ENCODE results near the gene ZNF865. TPM values are rescaled to one million over a fixed set of nuclear protein-coding genes. Genes with fewer than 3 reads are reported as not detected.

Gene ZNF865
- total RNA-seq, 5 donors from 2014 or later (not counting 1 experiment from before 2014, with no cell fraction given) = 16.3 to 29.4 (median 27.3) TPM

GRCh38 chr19:55650602-55651230 is 45.3 kb downstream of the ZNF865 start:
- ATAC-seq (replicated peaks in 1 of 4) (no peak), DNase-seq (no peak)
- Mint-ChIP-seq H3K36me3 (no peaks in the 10 kb centered on the region), H3K4me3 (peak overlapping the region in 2 of 3 donors; percentile 47 to 82), H3K27ac (peak overlapping the region in 1 of 2 donors; percentile 24), H3K27me3 (no peaks in the 10 kb centered on the region), H3K9me3 (no peaks in the 10 kb centered on the region), H3K4me1 (peaks cover 31 to 37% (median 37%) of the 10 kb centered on the region in 3 donors)
- Histone ChIP-seq H3K9me3 (no peaks in the 10 kb centered on the region), H3K4me1 (ENCODE audit: control insufficient read depth in 1 of 2, extremely low read depth in 1 of 2, insufficient read depth in 2 of 2, low read length in 2 of 2) (peaks cover 2 to 39% of the 10 kb centered on the region in 2 experiments), H3K4me3 (ENCODE audit: control insufficient read depth in 1 of 2, extremely low read depth in 1 of 2, low read length in 1 of 2) (no peak overlapping the region), H3K27ac (ENCODE audit: low read length) (no peak overlapping the region), H3K36me3 (ENCODE audit: control insufficient read depth in 2 of 2, extremely low read depth in 1 of 2, insufficient read depth in 1 of 2, low read length in 1 of 2) (no peaks in the 10 kb centered on the region), H3K27me3 (replicated peaks in 1 of 2; ENCODE audit: control insufficient read depth in 2 of 2, extremely low read depth in 1 of 2, insufficient read depth in 2 of 2, low read length in 1 of 2) (peaks cover 0 to 11% of the 10 kb centered on the region in 2 experiments)
- 97% methylated on average over 11 of the region's 17 CpGs for WGBS (ENCODE audit: insufficient coverage)
- ChIA-PET POLR2A (no interaction called here), CTCF (interaction anchor here in 1 of 2 donors (1.0 kb wide), 1 partner anchor 18 kb away, joined by 4 read pairs; no protein-coding TSS in a partner anchor)

- Histone ChIP-seq H3K4me1 (ENCODE audit: control insufficient read depth in 1 of 2, extremely low read depth in 1 of 2, insufficient read depth in 2 of 2, low read length in 2 of 2) (peaks cover 4 to 45% of the 10 kb centered on the region in 2 experiments), H3K36me3 (ENCODE audit: control insufficient read depth in 2 of 2, extremely low read depth in 1 of 2, insufficient read depth in 1 of 2, low read length in 1 of 2) (no peaks in the 10 kb centered on the region), H3K9me3 (no peaks in the 10 kb centered on the region), H3K4me3 (ENCODE audit: control insufficient read depth in 1 of 2, extremely low read depth in 1 of 2, low read length in 1 of 2) (no peak overlapping the region), H3K27me3 (replicated peaks in 1 of 2; ENCODE audit: control insufficient read depth in 2 of 2, extremely low read depth in 1 of 2, insufficient read depth in 2 of 2, low read length in 1 of 2) (peaks cover 0 to 11% of the 10 kb centered on the region in 2 experiments), H3K27ac (ENCODE audit: low read length) (no peak overlapping the region)
- CTCF ChIA-PET = no interaction called here
- peaks cover 35 to 42% (median 42%) of the 10 kb centered on the region in 3 donors for H3K4me1 Mint-ChIP-seq
- H3K27ac Mint-ChIP-seq = no peak overlapping the region
- ATAC-seq (replicated peaks in 1 of 4) = no peak
- H3K9me3 Mint-ChIP-seq = no peaks in the 10 kb centered on the region
- H3K36me3 Mint-ChIP-seq = peaks cover 4% of the 10 kb centered on the region
- no peak for DNase-seq
- WGBS (ENCODE audit: insufficient coverage) = 100% methylated on average over 4 of the region's 18 CpGs
- peak overlapping the region in 1 of 3 donors; percentile 82 for H3K4me3 Mint-ChIP-seq
- POLR2A ChIA-PET = no interaction called here
- H3K27me3 Mint-ChIP-seq = no peaks in the 10 kb centered on the region
Observed at GRCh38 chr19:55651236-55651635, 45.8 kb downstream of the ZNF865 start.

GRCh38 chr19:55652311-55653128 is 47.1 kb downstream of the ZNF865 start:
- WGBS (ENCODE audit: insufficient coverage) = 93% methylated on average over 49 of the region's 71 CpGs
- Histone ChIP-seq H3K27ac (ENCODE audit: low read length) (no peak overlapping the region), H3K4me3 (ENCODE audit: control insufficient read depth in 1 of 2, extremely low read depth in 1 of 2, low read length in 1 of 2) (no peak overlapping the region), H3K27me3 (replicated peaks in 1 of 2; ENCODE audit: control insufficient read depth in 2 of 2, extremely low read depth in 1 of 2, insufficient read depth in 2 of 2, low read length in 1 of 2) (peaks cover 0 to 11% of the 10 kb centered on the region in 2 experiments), H3K9me3 (no peaks in the 10 kb centered on the region), H3K4me1 (ENCODE audit: control insufficient read depth in 1 of 2, extremely low read depth in 1 of 2, insufficient read depth in 2 of 2, low read length in 2 of 2) (peaks cover 16 to 49% of the 10 kb centered on the region in 2 experiments), H3K36me3 (ENCODE audit: control insufficient read depth in 2 of 2, extremely low read depth in 1 of 2, insufficient read depth in 1 of 2, low read length in 1 of 2) (peaks cover 0 to 3% of the 10 kb centered on the region in 2 donors)
- DNase-seq = peak in 2 of 35 experiments; percentile 19 to 34
- Mint-ChIP-seq H3K27me3 (no peaks in the 10 kb centered on the region), H3K4me3 (peak overlapping the region in 2 of 3 donors; percentile 28 to 30), H3K27ac (peak overlapping the region in 1 of 2 donors; percentile 11), H3K36me3 (peaks cover 5% of the 10 kb centered on the region), H3K4me1 (peaks cover 42 to 50% (median 47%) of the 10 kb centered on the region in 3 donors), H3K9me3 (no peaks in the 10 kb centered on the region)
- no peak for ATAC-seq (replicated peaks in 1 of 4)
- CTCF ChIA-PET = interaction anchor here (0.5 to 0.9 kb wide), 11 partner anchors 8 to 1554 kb away, joined by 3 to 12 read pairs (median 4); no protein-coding TSS in a partner anchor
- POLR2A ChIA-PET = no interaction called here

- ChIA-PET CTCF (interaction anchor here (0.7 to 1.5 kb wide), 19 partner anchors 9 to 1517 kb away, joined by 3 to 19 read pairs (median 4); partner anchors contain the start of genes CNOT3 (in 1 of the 2), FIZ1 (in 1 of the 2), MBOAT7 (in 1 of the 2) and ZNF524 (in 1 of the 2)), POLR2A (interaction anchor here in 1 of 2 donors (0.6 to 0.9 kb wide), 4 partner anchors 7 to 1464 kb away, joined by 3 to 5 read pairs (median 3); partner anchors contain the start of gene MBOAT7)
- H3K27ac ChIP-seq (ENCODE audit: low read length) = peak overlapping the region; percentile 100
- peaks cover 17 to 51% of the 10 kb centered on the region in 2 experiments for H3K4me1 ChIP-seq (ENCODE audit: control insufficient read depth in 1 of 2, extremely low read depth in 1 of 2, insufficient read depth in 2 of 2, low read length in 2 of 2)
- Mint-ChIP-seq H3K36me3 (peaks cover 9% of the 10 kb centered on the region), H3K4me3 (peak overlapping the region; percentile 85 to 88 (median 87)), H3K9me3 (no peaks in the 10 kb centered on the region), H3K27ac (peak overlapping the region; percentile 95 to 99), H3K4me1 (peaks cover 46 to 52% (median 48%) of the 10 kb centered on the region in 3 donors), H3K27me3 (no peaks in the 10 kb centered on the region)
- under 1% methylated on average over 57 of the region's 57 CpGs for WGBS (ENCODE audit: insufficient coverage)
- peak overlapping the region; percentile 57 to 89 for H3K4me3 ChIP-seq (ENCODE audit: control insufficient read depth in 1 of 2, extremely low read depth in 1 of 2, low read length in 1 of 2)
- DNase-seq = peak; percentile 98 to 100 (median 99)
- peaks cover 0 to 8% of the 10 kb centered on the region in 2 experiments for H3K27me3 ChIP-seq (replicated peaks in 1 of 2; ENCODE audit: control insufficient read depth in 2 of 2, extremely low read depth in 1 of 2, insufficient read depth in 2 of 2, low read length in 1 of 2)
- no peaks in the 10 kb centered on the region for H3K9me3 ChIP-seq
- ATAC-seq (replicated peaks in 1 of 4) = peak; percentile 56 to 66 (median 64)
- H3K36me3 ChIP-seq (ENCODE audit: control insufficient read depth in 2 of 2, extremely low read depth in 1 of 2, insufficient read depth in 1 of 2, low read length in 1 of 2) = peaks cover 0 to 15% of the 10 kb centered on the region in 2 donors
Observed at GRCh38 chr19:55653651-55654322, 48.3 kb downstream of the ZNF865 start.

GRCh38 chr19:55654323-55654867 is 48.9 kb downstream of the ZNF865 start:
- DNase-seq (peak; percentile 97 to 100 (median 99)), ATAC-seq (replicated peaks in 1 of 4) (peak; percentile 79 to 82 (median 81))
- H3K4me1 ChIP-seq (ENCODE audit: control insufficient read depth in 1 of 2, extremely low read depth in 1 of 2, insufficient read depth in 2 of 2, low read length in 2 of 2) = peaks cover 17 to 51% of the 10 kb centered on the region in 2 experiments
- peaks cover 3 to 21% of the 10 kb centered on the region in 2 donors for H3K36me3 ChIP-seq (ENCODE audit: control insufficient read depth in 2 of 2, extremely low read depth in 1 of 2, insufficient read depth in 1 of 2, low read length in 1 of 2)
- Mint-ChIP-seq H3K4me1 (peaks cover 46 to 55% (median 49%) of the 10 kb centered on the region in 3 donors), H3K9me3 (no peaks in the 10 kb centered on the region), H3K27me3 (no peaks in the 10 kb centered on the region), H3K4me3 (peak overlapping the region; percentile 85 to 88 (median 87)), H3K27ac (peak overlapping the region; percentile 95 to 99), H3K36me3 (peaks cover 10% of the 10 kb centered on the region)
- WGBS (ENCODE audit: insufficient coverage) = under 1% methylated on average over 41 of the region's 52 CpGs
- H3K27me3 ChIP-seq (replicated peaks in 1 of 2; ENCODE audit: control insufficient read depth in 2 of 2, extremely low read depth in 1 of 2, insufficient read depth in 2 of 2, low read length in 1 of 2) = peaks cover 0 to 7% of the 10 kb centered on the region in 2 experiments
- CTCF ChIA-PET = interaction anchor here in 1 of 2 donors (0.7 to 1.5 kb wide), 15 partner anchors 12 to 1517 kb away, joined by 3 to 19 read pairs (median 4); partner anchors contain the start of genes CNOT3, FIZ1, MBOAT7 and ZNF524
- H3K27ac ChIP-seq (ENCODE audit: low read length) = peak overlapping the region; percentile 100
- H3K9me3 ChIP-seq = no peaks in the 10 kb centered on the region
- H3K4me3 ChIP-seq (ENCODE audit: control insufficient read depth in 1 of 2, extremely low read depth in 1 of 2, low read length in 1 of 2) = peak overlapping the region; percentile 57 to 89
- POLR2A ChIA-PET = interaction anchor here (0.5 to 0.9 kb wide), 8 partner anchors 8 to 1465 kb away, joined by 3 to 5 read pairs (median 3); partner anchors contain the start of genes FIZ1 (in 1 of the 2), MBOAT7 (in 1 of the 2) and ZNF524 (in 1 of the 2)
